Measurements from ENCODE around the gene MYL6B. TPM values are rescaled to one million over a fixed set of nuclear protein-coding genes. Genes with fewer than 3 reads are reported as not detected.

MYL6B gene
- total RNA-seq, 1 donor from 2014 or later, result 19.5 TPM

GRCh38 chr12:56202366-56202765 lies 50.0 kb downstream of the MYL6B start:
- Histone ChIP-seq H3K4me3 (no peak overlapping the region), H3K27ac (peak overlapping the region; percentile 8), H3K36me3 (peaks cover 31% of the 10 kb centered on the region), H3K27me3 (no peaks in the 10 kb centered on the region), H3K4me1 (peaks cover 13% of the 10 kb centered on the region), H3K9me3 (no peaks in the 10 kb centered on the region)
- DNase-seq, result no peak
- intact Hi-C loops (cut with DNase I), result no loop called here
- no peak for TF ChIP-seq CTCF (IDR thresholded peaks at IDR 0.05)
- ATAC-seq, result peak; percentile 7

- Histone ChIP-seq H3K4me1 (peaks cover 13% of the 10 kb centered on the region), H3K27me3 (no peaks in the 10 kb centered on the region), H3K9me3 (no peaks in the 10 kb centered on the region), H3K36me3 (peaks cover 36% of the 10 kb centered on the region), H3K4me3 (no peak overlapping the region), H3K27ac (peak overlapping the region; percentile 8)
- intact Hi-C loops (cut with DNase I), result no loop called here
- DNase-seq, result no peak
- ATAC-seq, result no peak
- no peak for TF ChIP-seq CTCF (IDR thresholded peaks at IDR 0.05)
Observed at GRCh38 chr12:56202838-56203237, 50.5 kb downstream of the MYL6B start.

- no peak overlapping the region for H3K4me3 ChIP-seq
- no peak overlapping the region for H3K27ac ChIP-seq
- no peaks in the 10 kb centered on the region for H3K27me3 ChIP-seq
- ATAC-seq (no peak), DNase-seq (no peak)
- intact Hi-C loops (cut with DNase I), result no loop called here
- no peaks in the 10 kb centered on the region for H3K9me3 ChIP-seq
- peaks cover 50% of the 10 kb centered on the region for H3K36me3 ChIP-seq
- peaks cover 13% of the 10 kb centered on the region for H3K4me1 ChIP-seq
- TF ChIP-seq CTCF (IDR thresholded peaks at IDR 0.05), result no peak
Observed at GRCh38 chr12:56204275-56204674, 51.9 kb downstream of the MYL6B start.

GRCh38 chr12:56205445-56205844 lies 53.1 kb downstream of the MYL6B start:
- Histone ChIP-seq H3K27me3 (no peaks in the 10 kb centered on the region), H3K9me3 (no peaks in the 10 kb centered on the region), H3K4me3 (no peak overlapping the region), H3K4me1 (peaks cover 13% of the 10 kb centered on the region), H3K36me3 (peaks cover 62% of the 10 kb centered on the region), H3K27ac (no peak overlapping the region)
- ATAC-seq, result no peak
- no peak for DNase-seq
- intact Hi-C loops (cut with DNase I), result no loop called here
- TF ChIP-seq CTCF (IDR thresholded peaks at IDR 0.05), result no peak

- peaks cover 74% of the 10 kb centered on the region for H3K36me3 ChIP-seq
- peak; percentile 83 for ATAC-seq
- peaks cover 13% of the 10 kb centered on the region for H3K4me1 ChIP-seq
- no peaks in the 10 kb centered on the region for H3K27me3 ChIP-seq
- no peak overlapping the region for H3K27ac ChIP-seq
- peak; percentile 49 for TF ChIP-seq CTCF (IDR thresholded peaks at IDR 0.05)
- intact Hi-C loops (cut with DNase I), result no loop called here
- H3K4me3 ChIP-seq, result no peak overlapping the region
- DNase-seq, result no peak
- no peaks in the 10 kb centered on the region for H3K9me3 ChIP-seq
Observed at GRCh38 chr12:56206452-56207166, 54.2 kb downstream of the MYL6B start.

Other genes starting within 250 kb of the MYL6B start
- 29.1 TPM for gene PYM1, start 224.7 kb upstream of the MYL6B start, total RNA-seq
- 29.0 TPM for gene DGKA, start 221.4 kb upstream of the MYL6B start, total RNA-seq
- gene PMEL, start 186.5 kb upstream of the MYL6B start, total RNA-seq, result 4.9 TPM
- 28.0 TPM for gene CDK2, start 185.8 kb upstream of the MYL6B start, total RNA-seq
- gene RAB5B, start 178.5 kb upstream of the MYL6B start, total RNA-seq, result 150 TPM
- 20.3 TPM for gene SUOX, start 155.3 kb upstream of the MYL6B start, total RNA-seq
- 10.5 TPM for gene IKZF4, start 131.5 kb upstream of the MYL6B start, total RNA-seq
- 55.4 TPM for gene RPS26, start 110.7 kb upstream of the MYL6B start, total RNA-seq
- gene ERBB3, start 72.4 kb upstream of the MYL6B start, total RNA-seq, result 60.7 TPM
- 71.4 TPM for gene PA2G4, start 48.0 kb upstream of the MYL6B start, total RNA-seq
- gene RPL41, start 36.0 kb upstream of the MYL6B start, total RNA-seq, result 2,726 TPM
- 8.4 TPM for gene ZC3H10, start 34.3 kb upstream of the MYL6B start, total RNA-seq
- gene ESYT1, start 24.3 kb upstream of the MYL6B start, total RNA-seq, result 101 TPM
- 1,254 TPM for gene MYL6, start 5.8 kb downstream of the MYL6B start, total RNA-seq
- gene SMARCC2, start 36.9 kb downstream of the MYL6B start, total RNA-seq, result 117 TPM
- gene RNF41, start 69.3 kb downstream of the MYL6B start, total RNA-seq, result 51.6 TPM
- gene NABP2, start 71.8 kb downstream of the MYL6B start, total RNA-seq, result 19.8 TPM
- gene SLC39A5, start 77.5 kb downstream of the MYL6B start, total RNA-seq, result 0.87 TPM
- gene ANKRD52, start 105.8 kb downstream of the MYL6B start, total RNA-seq, result 28.0 TPM
- 12.0 TPM for gene COQ10A, start 114.4 kb downstream of the MYL6B start, total RNA-seq
- 159 TPM for gene CS, start 147.7 kb downstream of the MYL6B start, total RNA-seq
- gene CNPY2, start 163.4 kb downstream of the MYL6B start, total RNA-seq, result 101 TPM
- 84.4 TPM for gene PAN2, start 181.4 kb downstream of the MYL6B start, total RNA-seq
- 0.81 TPM for gene IL23A, start 186.3 kb downstream of the MYL6B start, total RNA-seq
- gene STAT2, start 207.5 kb downstream of the MYL6B start, total RNA-seq, result 199 TPM
- gene APOF, start 210.3 kb downstream of the MYL6B start, total RNA-seq, result not detected

All from upper lobe of right lung (tissue), 1 donor.